NCI-H187 treated with DMSO at 0.1 percent for 48 hours (cell line): ENCODE results near the gene ASIC2.

Experiments
- DNase-seq: peaks from one replicate; lab custom pipeline; 2025; lab: John Stamatoyannopoulos, UW

The ASIC2 gene

DNA sequence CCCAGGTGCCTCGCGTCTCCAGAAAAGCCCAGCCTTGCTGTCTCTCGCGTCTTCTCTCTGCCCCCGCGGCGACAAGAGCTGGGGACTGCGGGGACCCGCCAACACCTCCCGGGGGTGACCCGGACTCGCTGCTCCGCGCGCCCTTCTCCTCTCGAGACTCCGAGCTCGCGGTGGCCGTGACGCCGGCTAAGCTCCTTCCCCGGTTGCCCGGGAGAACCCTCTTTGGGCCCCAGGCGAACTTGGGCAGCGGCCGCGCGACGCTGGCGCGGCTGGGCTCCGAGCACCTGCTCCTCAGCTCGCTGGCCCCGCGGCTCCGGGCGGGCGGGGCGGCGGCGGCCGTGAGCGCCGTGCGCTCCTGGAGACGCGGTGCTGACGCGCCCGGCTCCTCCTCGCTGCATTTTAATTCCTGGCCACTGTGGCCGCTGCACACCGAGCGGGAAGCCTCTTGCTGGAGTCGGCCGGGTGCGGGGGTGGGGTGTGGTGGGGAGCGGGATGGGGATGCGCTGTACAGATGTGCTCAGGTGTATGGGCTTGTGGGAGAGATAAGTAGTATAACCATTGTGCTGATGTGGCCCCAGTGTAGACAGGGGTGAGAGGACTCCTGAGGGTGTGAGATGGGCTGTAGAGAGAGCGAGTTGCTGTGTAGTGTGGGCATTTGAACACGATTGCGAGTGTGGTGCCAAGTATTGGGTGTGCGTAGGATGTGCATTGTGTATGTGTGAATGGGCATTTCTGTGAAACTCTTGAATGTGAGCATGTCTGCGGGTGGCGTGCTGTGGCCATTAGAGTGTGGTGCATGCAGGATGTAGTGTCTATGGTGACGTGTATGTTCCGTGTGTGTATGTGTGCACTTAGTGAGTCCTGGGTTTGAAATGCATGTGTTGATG is at the start of gene ASIC2:
Gene ASIC2 (minus strand): TSS at position 315 of the 887 bp plus-strand sequence.
- peak; percentile 17 for DNase-seq

DNA sequence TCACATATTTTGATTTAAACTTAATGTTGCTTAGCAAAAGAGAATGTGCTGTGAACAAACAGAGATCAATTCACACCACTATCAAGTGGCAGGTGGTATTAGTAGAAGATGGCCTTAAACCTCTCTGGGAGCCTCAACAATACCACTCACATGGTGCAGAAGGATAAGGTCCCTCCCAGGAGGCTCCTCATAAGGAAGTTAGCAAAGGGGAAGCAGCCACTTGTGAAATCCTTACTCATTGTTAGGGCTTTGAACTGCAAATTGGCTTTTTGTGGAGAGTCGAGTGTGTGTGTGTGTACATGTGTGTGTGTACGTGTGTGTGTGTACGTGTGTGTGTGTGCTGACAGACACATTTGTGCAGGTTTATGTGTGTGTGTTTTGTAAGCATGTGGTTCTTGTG is 48.9 kb upstream of the ASIC2 start:
- no peak for DNase-seq

DNA sequence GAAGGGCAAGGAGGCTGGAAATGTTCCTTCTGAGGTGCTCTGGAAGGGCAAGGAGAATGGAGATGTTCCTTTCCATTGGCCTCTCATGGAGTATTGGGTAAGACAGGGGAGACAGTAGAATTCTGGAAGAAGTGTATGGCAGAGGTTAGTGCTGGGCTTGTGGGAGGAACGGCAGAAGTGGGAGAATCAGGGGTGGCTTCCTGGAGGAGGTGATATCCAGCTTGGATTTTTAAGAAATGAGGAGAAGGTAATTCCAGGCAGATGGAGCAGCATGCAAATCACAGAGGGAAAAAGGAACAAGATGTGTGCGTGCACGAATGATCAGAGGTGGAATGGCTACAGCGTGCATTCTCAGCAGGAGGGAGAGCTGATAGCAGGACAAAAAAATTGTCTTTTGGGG is 45.1 kb upstream of the ASIC2 start:
- no peak for DNase-seq

DNA sequence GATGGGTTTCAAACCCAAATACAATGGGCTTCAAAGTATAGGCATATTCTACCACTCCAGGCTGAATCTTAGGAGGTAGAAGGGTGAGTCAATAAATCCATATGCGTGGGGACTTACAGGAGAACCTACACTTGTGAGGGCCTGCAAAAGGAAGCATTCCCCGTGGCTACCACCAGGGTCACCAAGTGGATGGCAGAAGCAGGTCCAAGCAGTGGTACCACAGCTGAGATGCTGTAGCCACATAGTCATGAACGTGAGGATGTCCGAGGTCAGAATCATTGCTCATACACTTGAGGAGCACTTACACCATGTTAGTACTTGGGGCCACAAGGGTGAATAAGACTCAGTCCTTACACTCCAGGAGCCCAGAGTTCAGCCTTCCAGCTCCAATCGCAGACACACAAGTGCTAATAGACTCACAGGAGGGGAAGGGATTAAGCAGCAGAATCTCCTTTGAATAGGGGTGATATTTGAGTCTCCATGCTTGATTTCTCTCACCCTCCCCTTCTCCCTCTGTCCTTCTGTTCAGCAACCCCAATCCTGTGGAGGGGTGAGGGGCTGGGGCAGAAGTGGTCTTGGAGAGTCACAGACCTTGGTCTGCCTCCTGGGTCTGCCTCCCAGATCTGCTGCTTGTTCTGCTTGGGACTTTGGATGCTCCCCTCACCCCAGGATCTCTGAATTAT is 42.5 kb upstream of the ASIC2 start:
- DNase-seq = no peak

DNA sequence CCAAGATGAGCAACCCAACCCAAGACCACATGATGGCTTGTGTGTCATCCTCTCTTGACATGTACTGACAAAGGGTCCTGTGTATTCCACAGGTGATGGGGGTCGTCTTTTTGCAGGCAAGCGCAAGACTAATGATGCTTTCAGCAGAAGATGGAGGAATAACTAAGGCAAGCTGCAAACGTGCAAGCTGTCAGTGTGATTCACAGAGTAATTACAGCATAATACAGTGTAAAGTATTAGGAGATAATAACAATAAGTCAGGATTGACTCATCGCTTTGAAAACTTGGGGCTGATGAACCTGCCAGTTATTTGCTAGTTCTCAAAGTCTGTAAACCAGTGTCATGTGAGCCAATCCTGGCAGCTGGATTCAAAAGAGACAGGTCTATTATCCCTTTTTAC is 41.6 kb upstream of the ASIC2 start:
- DNase-seq = no peak

DNA sequence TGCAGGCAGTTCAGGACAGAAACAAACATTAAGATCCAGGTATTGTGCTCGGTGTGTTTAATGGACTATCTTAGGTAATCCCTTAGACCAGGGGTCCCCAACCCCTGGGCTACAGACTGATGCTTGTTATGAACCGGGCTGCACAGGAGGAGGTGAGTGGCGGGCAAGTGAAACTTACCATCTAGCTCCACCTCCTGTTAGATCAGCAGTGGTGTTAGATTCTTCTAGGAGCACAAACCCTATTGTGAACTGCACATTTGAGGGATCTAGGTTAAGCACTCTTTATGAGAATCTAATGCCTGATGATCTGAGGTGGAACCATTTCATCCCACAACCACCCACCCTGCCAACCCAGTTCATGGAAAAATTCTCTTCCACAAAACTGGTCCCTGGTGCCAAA is 37.8 kb upstream of the ASIC2 start:
- DNase-seq = no peak

DNA sequence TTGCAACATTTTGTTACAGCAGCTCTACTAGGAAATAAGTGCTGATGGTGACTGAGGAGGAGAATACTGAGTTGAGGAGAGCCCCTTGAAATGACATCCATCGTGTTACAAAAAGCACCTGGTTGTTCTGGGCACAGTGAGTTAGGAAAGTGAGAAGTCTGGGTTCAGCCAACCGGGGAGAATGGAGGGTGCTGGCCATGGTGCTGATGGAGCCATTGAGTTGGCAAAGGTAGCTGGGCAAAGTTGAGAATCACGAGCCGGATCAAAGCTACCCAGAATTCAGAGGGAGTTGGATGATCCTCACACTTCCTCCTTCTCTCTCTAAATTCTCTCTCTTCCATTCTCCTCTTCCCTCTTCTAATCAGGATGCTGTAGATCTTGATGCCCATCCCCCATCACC is 35.0 kb upstream of the ASIC2 start:
- DNase-seq = no peak

DNA sequence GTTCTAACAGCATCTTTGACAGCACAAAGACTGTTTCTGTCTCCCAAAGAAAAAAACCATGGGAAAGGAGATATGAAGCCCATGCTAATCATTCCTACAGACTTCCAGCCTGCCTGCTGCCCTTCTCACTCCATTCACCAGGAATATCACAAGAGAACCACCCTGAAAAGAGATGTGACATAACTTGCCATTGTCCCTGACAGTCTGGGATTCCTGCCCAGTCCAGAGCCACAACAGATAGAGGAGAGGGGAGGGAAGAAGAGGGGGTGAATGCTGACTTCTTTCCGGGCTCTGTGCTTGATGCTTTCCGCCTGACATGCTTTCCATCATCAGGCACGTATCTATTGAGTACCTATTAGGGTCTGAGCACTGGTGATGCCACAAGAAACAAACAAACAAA is 31.6 kb upstream of the ASIC2 start:
- no peak for DNase-seq

DNA sequence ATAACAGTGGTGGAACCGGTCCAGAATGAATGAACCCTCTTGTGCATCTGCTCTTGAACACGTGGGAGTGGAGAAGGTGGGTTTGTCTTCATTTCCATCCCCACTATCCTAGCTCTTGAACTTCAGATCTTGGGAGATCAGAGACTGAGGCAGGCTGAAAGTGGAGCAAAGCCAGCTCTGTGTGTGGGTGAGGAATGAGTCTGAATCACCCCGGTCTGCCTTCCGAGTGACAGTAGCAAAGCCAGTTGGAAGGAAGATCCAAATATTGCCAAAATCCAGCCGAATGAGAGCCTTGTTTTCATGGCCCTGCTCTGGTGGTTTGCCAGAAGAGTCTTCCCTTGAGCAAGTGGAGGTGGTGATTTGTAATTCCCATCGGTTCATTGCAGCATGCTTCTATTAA is 29.0 kb upstream of the ASIC2 start:
- DNase-seq = no peak

DNA sequence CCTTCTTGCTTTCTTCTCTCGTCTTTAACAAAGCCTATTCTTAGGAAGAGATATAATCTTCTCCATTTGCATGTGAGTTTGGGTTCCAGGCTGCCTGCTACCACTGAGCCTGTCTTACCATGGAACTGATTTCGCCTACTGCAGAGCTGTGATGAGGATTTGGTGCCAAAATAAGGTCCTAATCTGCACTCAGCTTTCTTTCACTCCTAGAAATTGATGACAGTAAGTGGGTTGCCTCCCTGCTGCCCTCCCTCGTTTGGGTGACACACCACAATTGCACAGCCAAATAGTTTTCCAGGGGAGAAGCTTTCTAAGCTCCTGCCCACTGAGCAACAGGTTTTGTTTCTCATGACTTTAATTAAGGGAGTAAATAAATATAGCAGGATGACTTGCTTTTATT is 25.1 kb upstream of the ASIC2 start:
- DNase-seq = no peak

DNA sequence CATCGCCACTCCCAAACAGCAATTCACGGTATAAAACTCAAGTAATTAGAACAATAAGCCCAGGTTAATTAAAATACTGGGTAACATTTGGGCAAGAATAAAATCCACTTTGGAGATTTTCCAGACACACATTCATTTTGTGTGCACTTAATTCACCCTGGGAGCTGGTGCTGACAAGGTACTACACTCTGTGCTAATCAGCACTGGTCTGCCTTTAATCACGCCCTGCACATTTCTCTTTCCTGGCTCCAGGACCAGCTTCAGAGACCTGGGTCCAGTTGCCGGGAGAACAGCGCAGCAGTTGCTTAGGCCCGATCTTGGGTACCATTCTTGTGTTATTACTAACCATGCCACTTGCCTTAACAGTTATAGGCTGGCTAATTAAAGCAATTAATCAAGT is 23.7 kb upstream of the ASIC2 start:
- DNase-seq = no peak

DNA sequence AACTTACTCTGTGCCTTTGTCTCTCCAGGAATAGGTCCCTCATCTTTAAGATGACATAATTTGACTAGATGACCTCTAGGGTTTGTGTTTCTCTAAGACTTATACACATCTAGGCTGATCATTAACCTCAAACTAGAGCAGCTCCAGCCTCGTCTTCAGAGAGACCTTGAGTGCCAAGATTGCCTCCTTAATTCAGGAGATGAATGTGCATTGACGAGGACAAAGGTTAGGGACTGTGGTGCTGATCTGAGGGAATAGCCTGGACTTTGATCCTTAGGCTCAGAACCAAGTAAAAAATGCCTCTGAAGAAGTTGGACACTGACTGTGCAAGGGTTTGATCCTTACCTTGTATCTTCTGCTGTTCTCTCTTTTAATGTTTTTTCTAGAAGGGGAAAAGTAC is 17.2 kb upstream of the ASIC2 start:
- no peak for DNase-seq

DNA sequence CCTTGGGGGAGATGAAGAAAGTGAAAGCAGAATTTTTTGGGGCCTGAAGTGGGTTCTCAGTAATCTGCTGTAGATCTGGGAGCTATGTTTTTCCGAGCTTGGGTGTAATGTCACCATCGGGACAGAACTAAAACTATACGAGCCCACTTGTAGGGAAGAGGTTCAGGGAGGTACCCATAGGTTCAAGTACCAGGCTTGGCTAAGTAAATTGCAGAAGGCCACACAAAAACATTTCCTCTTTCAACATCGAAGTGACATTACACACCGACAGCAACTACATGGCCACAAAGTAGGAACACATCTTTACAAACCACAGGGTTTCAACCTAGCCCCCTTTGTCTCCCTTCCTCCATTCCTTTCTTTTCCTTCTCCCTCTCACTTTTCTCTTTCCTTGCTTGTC is 10.2 kb upstream of the ASIC2 start:
- DNase-seq = no peak

DNA sequence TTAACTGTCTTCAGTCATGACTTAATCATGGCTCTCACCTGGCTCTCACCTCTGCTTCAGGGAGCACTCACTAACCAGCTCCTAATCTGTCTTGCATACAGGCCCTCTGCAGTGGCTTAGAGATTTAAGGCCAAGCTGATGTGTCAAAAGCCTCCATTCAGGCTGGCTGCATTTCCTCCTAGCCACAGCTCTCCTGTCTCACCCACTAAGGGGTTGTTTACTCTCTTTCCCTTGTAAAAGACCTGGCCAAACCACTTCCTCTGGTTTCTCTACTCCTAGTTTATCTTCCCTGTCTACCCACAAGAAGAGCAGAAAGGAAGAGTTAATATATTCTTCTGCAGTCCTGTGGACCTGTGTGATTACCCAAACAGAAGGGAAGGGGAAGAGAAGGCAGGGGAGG is 9.3 kb upstream of the ASIC2 start:
- no peak for DNase-seq

DNA sequence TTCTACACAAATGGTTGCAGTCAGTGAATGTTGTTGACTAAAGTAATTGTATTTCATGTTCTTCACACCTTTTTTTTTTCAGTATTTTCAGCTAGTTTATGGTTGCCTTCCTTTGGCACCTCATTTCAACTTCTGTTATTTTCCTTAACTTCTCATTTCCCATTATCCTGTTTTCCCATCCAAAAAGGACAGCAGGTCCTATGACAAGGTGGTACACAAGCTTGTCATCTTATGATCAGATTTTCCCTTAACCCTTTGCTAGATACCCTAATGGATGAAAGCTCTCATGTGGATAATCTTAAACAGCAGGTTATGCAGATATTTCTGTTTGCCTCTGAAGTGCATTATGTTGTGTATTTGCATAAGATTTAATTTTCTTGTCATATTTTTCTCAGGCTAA is 7.1 kb upstream of the ASIC2 start:
- DNase-seq = no peak

DNA sequence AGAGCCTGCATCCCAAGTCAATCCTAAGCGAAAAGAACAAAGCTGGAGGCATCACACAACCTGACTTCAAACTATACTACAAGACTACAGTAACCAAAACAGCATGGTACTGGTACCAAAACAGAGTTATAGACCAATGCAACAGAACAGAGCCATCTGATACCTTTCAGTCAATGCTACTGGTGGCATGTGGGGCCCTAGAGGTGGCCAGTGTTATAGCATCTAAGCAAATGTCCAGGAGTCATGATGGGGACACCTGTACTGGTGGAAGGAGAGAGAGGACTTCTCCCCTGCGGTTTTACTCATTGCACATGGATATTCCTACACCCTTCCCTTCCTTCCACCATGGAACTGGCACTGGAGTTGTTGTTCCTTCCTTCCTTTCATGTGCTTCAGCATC is 6.0 kb upstream of the ASIC2 start:
- DNase-seq = no peak

DNA sequence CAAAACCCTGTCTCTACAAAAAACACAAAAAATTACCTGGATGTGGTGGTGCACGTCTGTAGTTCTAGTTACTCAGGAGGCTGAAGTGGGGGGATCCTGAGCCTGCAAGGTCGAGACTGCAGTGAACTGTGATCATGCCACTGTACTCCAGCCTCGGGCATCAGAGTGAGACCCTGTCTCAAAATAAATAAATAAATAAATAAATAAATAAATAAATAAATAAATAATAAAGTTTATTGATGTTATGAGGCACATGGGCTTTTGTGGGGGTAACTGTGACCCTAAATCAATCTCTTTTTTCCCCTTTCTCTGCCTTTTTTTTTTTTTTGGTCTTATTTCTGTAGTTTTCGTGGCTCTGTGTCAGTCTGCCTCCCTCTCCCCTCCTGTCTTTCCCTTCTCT is 4.5 kb upstream of the ASIC2 start:
- DNase-seq = no peak

DNA sequence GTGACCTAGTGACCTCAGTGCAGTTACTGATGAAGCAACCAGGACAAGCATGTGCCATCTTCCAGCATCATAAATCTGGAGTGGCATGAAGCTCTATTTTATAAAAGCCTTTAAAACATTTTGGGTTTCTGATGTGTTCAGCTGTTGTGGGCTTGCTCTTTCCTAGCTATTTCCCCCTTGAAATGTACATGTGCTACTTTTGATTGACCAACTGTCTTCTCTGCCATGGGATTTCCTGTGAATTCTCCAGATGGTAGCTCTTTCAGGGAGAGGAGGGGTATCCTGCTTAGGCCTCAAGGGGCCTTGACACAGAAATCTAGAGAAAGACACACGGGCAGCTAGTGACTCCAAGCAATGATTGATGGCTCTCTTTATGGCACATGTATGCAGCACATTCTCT is 1.9 kb upstream of the ASIC2 start:
- DNase-seq = no peak

DNA sequence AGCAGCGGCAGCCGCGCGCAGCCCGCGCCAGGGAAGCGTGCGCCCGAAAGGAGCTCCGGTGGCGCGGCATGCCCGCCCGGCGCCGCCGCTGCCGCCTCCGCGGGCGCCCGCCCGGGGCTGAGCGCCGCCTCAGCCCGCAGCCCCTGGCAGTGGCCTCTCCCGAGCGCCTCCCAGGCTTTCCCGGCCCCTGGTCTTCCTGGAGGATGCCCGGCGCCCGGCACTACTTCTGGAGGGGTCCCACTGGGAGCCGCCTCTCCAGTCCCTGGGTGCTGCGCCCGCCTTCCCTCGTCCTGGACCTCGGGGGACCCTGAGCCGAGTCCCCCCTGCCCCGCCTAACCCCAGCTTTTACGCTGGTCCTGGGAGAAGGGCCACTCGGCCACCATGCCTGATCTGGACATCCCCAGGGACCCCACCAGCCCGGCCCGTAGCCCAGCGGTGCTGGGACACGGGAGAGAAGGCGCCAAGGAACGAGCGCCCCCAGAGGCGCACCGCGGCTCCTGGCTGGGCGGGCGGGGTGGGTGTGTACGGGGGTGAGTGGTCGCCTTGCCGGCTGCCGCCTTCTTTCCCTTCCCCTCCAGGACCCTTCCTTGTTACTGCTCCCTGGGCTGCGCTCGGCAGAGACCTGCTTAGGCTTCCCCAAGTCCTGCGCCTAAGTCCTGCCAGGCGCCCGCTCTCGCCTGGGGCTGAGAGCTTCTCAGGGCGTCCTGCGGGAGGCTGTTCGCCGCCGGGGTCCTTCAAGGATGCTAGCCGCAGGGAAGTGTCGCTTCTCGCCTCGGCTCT is 704 bp downstream of the ASIC2 start:
- DNase-seq = no peak

DNA sequence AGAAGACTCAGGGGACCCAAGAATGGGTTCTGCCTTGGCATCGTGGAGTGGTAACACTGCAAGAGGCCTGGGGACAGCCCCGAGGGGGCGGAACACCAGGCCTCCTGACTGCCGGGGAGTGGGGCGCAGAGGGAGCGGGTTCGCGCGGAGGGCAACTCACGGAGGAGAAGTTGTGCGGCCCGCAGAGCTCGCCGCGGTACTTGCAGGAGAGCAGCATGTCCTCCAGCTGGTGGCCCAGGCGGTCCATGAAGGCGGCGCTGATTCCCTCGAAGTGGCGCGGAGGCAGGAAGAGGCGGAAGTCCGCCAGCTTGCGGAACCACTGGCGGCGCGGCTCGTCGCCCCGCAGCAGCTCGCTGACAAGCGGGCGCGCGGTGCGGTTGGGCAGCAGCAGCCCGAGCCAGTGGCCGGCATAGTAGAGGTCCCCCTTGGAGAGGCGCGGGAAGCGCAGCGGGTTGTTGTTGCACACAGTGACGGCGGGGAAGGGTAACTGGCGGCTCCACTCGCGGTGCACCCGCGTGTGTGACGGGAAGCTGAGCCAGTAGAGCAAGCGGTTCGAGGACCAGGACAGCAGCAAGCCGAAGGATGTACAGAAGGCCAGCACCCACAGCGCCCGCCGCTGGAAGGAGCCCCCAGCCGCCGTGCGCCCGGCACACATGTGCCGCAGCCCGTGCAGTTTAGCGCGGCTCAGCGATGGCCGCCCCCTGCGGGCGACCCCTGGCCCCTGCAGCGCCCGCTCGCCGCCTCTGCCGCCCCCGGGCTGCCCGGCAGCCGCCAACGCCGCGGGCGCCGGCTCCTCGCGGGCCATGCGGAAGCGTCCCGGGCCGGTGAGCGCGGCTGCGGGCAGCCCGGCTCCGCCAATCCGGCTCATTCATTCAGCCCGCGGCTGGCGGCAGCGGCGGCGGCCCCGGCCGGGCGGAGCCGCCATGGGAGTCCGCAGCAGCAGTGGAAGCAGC is 1.6 kb downstream of the ASIC2 start:
- no peak for DNase-seq

DNA sequence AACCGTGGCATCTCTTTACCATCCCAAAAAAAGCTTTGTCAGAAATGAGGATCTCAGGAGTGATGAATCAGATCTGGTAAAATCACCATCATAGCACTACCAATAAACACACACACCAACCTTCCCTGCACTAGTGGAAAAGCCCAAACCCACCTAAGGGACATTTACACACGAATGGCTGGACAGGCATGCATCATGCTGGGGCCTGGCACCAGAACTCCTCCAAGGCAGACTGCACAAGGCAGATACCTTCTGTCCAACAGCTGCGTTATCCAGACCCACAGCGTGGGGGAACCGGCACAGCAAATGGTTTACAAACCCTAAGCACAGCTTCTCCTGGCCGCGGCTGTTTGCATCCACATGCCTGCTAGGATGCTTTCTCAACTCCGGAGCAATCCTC is 2.8 kb downstream of the ASIC2 start:
- DNase-seq = no peak

DNA sequence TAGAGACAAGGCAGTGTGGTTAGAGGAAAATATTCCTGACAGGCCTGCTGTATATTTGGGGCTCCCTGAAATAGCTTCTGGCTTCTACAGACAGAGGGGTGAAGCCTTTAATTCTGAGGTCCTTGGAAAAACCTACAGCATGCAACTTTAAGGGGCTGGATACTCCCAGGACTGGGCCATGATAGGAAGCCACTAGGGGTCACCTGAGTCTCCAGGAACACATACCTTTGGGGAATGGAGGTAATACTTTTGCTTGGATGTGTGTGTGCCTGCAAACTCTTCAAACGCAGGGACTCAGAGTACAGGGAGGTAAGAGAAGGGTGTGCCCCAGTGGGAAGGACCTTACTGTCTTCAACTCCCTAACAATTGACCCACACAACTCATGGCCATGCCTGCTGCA is 4.1 kb downstream of the ASIC2 start:
- no peak for DNase-seq
